Stimulated activated effector memory CD8-positive, alpha-beta T cell treated with anti-CD3 and anti-CD28 coated beads, Interleukin-12 subunit alpha, Interleukin-12 subunit beta, amount 100 ng/mL, for 72 hours (primary cell): Measurements from ENCODE around the gene C7orf33.
"Not testable (repeated sequence)": the region's sequence is repeated elsewhere in the genome, so short reads cannot be mapped to it uniquely, and the experiment has no call there.

ENCODE experiments used
- ATAC-seq: fragments of 150-1000 bp; cut with Tn5 transposase; 2 replicates; pipeline ENCODE4 v1.10.0; 2021
- DNase-seq, 2 donors: peaks; one replicate each; pipeline ENCODE4 v3.0.0; 2021 to 2022; ENCODE audit warnings: low spot score in 2 of 2
- H3K27ac Mint-ChIP-seq: one replicate; pipeline ENCODE4 v1.8.0; 2022; ENCODE audit warnings: mild to moderate bottlenecking, mixed read lengths
- H3K36me3 Mint-ChIP-seq: one replicate; pipeline ENCODE4 v1.8.0; 2022; ENCODE audit warnings: mild to moderate bottlenecking, mixed read lengths
- H3K4me1 Mint-ChIP-seq: one replicate; pipeline ENCODE4 v1.8.0; 2022; ENCODE audit warnings: mixed read lengths
- H3K4me3 Mint-ChIP-seq: one replicate; pipeline ENCODE4 v1.8.0; 2022; ENCODE audit warnings: mild to moderate bottlenecking, mixed read lengths
- H3K9me3 Mint-ChIP-seq: one replicate; pipeline ENCODE4 v1.8.0; 2022; ENCODE audit warnings: mixed read lengths

C7orf33 gene

DNA sequence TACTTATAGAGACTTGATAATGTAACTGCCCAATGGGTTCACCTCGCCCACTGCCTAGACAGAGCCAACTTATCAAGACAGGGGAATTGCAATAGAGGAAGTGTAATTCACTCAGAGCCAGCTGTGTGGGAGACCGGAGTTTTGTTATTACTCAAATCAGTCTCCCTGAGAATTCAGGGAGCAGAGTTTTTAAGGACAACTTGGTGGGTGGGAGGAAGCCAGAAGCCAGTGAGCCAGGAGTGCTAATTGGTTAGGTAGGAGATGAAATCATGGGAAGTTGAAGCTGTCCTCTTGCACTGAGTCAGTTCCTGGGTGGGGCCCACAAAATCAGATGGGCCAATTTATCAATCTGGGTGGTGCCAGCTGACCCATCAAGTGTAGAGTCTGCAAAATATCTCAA lies 20.1 kb upstream of the C7orf33 start:
- H3K9me3 Mint-ChIP-seq = no peaks in the 10 kb centered on the region
- DNase-seq = peak in 1 of 2 donors; percentile 41
- H3K4me3 Mint-ChIP-seq = no peak overlapping the region
- H3K4me1 Mint-ChIP-seq = peaks cover 6% of the 10 kb centered on the region
- no peaks in the 10 kb centered on the region for H3K36me3 Mint-ChIP-seq
- no peak for ATAC-seq
- H3K27ac Mint-ChIP-seq = no peak overlapping the region

DNA sequence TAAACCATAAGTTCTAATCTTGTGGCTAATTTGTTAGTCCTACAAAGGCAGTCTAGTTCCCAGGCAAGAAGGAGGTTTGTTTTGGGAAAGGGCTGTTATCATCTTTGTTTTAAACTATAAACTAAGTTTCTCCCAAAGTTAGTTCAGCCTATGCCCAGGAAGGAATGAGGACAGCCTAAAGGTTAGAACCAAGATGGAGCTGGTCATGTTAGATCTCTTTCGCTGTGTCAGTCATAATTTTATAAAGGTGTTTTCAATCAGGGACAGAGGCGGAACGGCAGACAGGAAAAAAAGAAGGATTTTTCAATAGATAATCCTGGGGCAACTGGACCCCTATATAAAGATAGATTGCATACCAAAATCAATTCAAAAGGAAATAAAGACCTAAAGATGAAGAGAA lies 19.6 kb upstream of the C7orf33 start:
- ATAC-seq, H3K36me3 Mint-ChIP-seq, H3K4me1 Mint-ChIP-seq, H3K9me3 Mint-ChIP-seq, H3K4me3 Mint-ChIP-seq, H3K27ac Mint-ChIP-seq, DNase-seq: not testable (repeated sequence)

DNA sequence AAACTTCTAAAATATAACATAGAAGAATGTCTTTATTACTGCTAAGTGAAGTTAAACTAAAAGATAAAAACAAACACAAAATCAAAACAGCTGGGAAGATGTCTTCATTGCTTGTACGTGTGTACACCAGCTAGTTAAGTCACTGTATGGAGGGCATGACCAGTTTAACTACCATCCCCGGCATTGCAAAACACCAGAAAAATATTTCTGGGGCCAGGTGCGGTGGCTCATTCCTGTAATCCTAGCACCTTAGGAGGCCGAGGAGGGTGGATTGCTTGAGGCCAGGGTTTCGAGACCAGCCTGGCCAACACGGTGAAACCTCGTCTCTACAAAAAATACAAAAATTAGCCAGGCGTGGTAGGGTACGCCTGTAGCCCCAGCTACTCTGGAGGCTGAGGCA lies 19.2 kb upstream of the C7orf33 start:
- H3K36me3 Mint-ChIP-seq = no peaks in the 10 kb centered on the region
- DNase-seq (peak in 1 of 2 donors; percentile 30), ATAC-seq (no peak)
- H3K9me3 Mint-ChIP-seq = no peaks in the 10 kb centered on the region
- H3K4me3 Mint-ChIP-seq = no peak overlapping the region
- no peak overlapping the region for H3K27ac Mint-ChIP-seq
- H3K4me1 Mint-ChIP-seq = peaks cover 6% of the 10 kb centered on the region

DNA sequence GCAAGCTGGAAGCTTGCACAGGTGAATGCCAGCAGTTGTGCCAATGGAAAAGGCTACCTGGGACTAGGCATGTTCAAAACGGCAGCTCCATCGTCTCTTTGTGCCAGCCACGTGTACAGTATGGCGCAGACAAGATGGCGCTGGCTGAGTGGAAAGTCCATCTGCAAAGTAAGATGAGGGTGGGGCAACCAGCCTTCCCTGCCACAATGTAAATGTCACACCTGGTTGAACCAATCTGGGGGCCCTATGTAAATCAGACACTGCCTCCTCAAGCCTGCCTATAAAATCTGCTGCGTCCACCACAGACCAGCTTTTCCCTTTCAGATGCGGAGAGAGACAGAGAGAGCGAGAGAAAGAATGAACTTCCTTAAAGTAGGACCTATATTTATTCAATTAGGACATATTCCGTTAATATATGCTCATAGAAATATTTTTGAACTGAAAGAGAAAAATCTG lies 18.5 kb upstream of the C7orf33 start:
- Mint-ChIP-seq H3K27ac (no peak overlapping the region), H3K36me3 (no peaks in the 10 kb centered on the region), H3K9me3 (no peaks in the 10 kb centered on the region), H3K4me1 (peaks cover 6% of the 10 kb centered on the region), H3K4me3 (no peak overlapping the region)
- no peak for ATAC-seq
- no peak for DNase-seq

DNA sequence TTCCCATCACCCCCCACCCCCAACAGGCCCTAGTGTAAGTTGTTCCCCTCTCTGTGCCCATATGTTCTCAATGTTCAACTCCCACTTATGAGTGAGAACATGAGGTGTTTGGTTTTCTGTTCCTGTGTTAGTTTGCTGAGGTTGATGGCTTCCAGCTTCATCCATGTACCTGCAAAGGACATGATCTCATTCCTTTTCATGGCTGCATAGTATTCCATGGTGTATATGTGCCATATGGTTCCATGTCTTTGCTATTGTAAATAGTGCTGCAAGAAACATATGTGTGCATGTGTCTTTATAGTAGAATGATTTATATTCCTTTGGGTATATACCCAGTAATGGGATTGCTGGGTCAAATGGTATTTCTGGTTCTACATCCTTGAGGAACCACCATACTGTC lies 17.0 kb upstream of the C7orf33 start:
- H3K4me1 Mint-ChIP-seq, H3K36me3 Mint-ChIP-seq, H3K4me3 Mint-ChIP-seq, H3K9me3 Mint-ChIP-seq, ATAC-seq, DNase-seq, H3K27ac Mint-ChIP-seq: not testable (repeated sequence)

DNA sequence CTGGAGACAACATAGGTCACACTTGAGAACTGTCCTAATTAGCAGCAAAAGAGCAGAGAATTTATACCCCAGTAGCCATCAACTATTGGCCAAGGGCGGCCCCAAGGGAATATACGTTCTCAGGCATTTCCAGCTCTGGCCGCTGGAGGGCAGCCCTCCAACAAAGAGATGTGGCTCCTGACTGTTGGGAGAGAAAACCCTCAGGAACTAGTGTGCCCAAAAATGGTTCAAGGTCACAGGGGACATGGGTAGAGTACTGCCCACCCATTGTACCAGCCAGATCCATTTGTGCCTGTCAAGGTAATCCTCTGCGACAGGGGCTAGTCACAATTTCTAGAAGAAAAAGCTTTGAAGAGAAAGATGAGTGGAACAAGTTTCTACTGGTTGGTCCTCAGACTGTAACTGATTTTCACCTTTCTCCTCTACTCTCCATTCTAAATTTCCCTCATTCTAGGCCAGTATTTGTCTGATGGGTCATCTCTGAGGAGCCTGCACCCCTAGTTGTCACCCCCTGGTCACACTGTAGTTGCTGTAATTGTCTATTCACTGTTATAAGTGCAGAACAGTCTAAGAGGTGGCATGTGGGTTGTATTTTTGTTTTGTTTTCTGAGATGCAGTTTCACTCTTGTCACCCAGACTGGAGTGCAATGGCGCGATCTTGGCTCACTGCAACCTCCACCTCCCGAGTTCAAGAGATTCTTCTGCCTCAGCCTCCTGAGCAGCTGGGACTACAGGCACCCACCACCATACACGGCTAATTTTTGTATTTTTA lies 14.7 kb upstream of the C7orf33 start:
- no peaks in the 10 kb centered on the region for H3K4me1 Mint-ChIP-seq
- no peaks in the 10 kb centered on the region for H3K36me3 Mint-ChIP-seq
- H3K9me3 Mint-ChIP-seq = no peaks in the 10 kb centered on the region
- ATAC-seq = peak; percentile 81
- H3K27ac Mint-ChIP-seq = peak overlapping the region; percentile 54
- H3K4me3 Mint-ChIP-seq = no peak overlapping the region
- DNase-seq = peak; percentile 55 to 85

DNA sequence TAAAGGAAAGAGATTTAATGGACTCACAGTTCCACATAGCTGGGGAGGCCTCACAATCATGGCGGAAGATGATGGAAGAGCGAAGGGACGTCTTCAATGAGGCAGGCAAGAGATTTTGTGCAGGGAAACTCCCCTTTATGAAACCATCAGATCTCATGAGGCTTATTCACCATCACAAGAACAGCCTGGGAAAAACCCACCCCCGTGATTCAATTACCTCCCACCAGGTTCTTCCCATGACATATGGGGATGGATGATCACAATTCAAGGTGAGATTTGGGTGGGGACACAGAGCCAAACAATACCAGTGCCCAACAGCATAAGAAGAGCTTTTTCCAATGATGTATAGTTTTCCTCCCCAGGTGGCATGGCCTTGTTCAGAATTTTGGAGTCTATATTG lies 11.2 kb upstream of the C7orf33 start:
- H3K9me3 Mint-ChIP-seq = no peaks in the 10 kb centered on the region
- peaks cover 4% of the 10 kb centered on the region for H3K36me3 Mint-ChIP-seq
- H3K4me3 Mint-ChIP-seq = no peak overlapping the region
- peaks cover 10% of the 10 kb centered on the region for H3K4me1 Mint-ChIP-seq
- no peak overlapping the region for H3K27ac Mint-ChIP-seq
- ATAC-seq = no peak
- no peak for DNase-seq

DNA sequence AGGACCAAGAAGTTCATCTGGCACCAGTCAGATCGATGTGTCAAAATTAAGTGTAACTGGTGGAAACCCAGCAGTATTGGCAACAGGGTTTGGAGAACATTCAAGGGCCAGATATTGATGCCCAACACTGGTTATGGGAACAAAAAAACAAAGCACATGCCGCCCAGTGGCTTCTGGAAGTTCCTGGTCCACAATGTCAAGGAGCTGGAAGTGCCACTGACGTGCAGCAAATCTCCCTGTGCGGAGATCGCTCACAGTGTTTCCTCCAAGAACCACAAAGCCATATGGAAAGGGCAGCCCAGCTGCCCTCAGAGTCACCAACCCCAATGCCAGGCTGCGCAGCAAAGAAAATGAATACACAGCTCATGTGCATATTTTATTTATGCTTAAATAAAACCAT lies 10.1 kb upstream of the C7orf33 start:
- Mint-ChIP-seq H3K27ac (no peak overlapping the region), H3K4me3 (no peak overlapping the region), H3K4me1 (peaks cover 21% of the 10 kb centered on the region), H3K36me3 (peaks cover 4% of the 10 kb centered on the region), H3K9me3 (no peaks in the 10 kb centered on the region)
- no peak for ATAC-seq
- DNase-seq = no peak

DNA sequence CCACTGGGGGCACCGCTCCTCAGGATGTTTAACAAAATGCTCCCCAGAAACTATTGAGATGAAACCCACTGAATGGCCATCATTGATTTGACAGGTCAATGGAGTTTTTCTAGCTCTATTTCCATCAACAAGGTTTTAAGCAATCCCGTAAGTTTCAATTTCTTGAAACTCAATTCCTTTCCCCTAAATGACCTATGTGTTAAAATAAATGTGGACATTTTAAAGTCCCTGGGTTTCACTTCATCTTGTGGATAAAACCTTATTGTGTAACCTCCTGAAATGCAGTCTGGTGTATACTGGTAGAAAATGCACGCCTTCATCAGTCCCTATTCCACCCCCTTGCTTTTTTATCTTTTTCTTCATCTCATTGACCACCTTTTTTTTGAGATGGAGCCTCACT lies 8.9 kb upstream of the C7orf33 start:
- Mint-ChIP-seq H3K36me3 (peaks cover 4% of the 10 kb centered on the region), H3K9me3 (no peaks in the 10 kb centered on the region), H3K4me1 (peaks cover 23% of the 10 kb centered on the region), H3K4me3 (no peak overlapping the region), H3K27ac (peak overlapping the region; percentile 67)
- DNase-seq (no peak), ATAC-seq (no peak)

DNA sequence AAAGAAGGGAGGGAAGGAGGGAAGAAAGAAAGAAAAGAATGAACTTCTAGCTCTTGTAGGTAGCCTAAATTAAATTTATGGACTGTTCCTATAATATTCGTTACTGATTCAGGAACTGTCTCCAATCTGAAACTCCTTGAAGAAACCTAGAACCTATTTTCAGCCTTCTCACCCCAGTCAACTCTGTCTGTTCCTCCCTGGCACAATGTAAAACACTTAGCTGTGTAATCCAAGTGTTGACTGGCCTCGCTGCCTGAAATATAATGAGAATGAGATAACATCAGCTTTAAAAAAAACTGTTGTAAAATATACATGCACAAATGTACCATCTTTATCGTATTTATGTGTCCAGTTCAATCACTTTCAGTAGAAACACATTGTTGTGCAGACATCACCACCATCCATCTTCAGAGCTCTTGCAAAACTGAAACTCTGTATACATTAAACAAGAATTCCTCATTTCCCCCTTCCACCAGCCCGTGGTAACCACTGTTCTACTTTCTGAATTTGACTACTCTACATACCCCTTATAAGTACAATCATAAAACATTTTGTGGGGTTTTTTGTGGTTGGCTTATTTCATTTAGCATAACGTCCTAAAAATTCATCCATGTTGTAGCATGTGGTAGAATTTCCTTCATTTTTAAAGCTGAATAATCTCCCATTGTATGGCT lies 6.3 kb upstream of the C7orf33 start:
- no peaks in the 10 kb centered on the region for H3K9me3 Mint-ChIP-seq
- peaks cover 4% of the 10 kb centered on the region for H3K36me3 Mint-ChIP-seq
- no peak for DNase-seq
- H3K27ac Mint-ChIP-seq = no peak overlapping the region
- peaks cover 23% of the 10 kb centered on the region for H3K4me1 Mint-ChIP-seq
- peak; percentile 97 for ATAC-seq
- peak overlapping the region; percentile 33 for H3K4me3 Mint-ChIP-seq

DNA sequence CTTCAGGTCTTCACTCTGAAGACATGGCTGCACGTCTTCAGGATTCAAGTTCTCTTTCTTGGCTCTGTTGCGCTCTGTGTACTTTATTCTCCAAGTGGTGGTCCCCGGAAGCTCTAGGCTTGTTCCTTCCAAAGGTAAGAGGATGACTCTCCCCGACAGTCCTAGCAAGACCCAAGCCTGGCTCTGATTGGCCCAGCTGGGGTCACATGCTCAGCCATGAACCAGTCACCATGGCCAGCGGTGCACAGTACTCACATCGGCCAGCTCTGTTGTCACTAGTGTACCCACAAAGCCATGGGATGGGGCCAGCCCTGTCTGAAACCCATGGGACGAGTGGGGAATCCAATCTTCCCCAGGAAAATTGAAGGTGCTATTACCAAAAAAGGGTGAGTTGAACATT lies 5.2 kb upstream of the C7orf33 start:
- Mint-ChIP-seq H3K4me1 (peaks cover 23% of the 10 kb centered on the region), H3K9me3 (no peaks in the 10 kb centered on the region), H3K4me3 (no peak overlapping the region), H3K36me3 (peaks cover 4% of the 10 kb centered on the region), H3K27ac (no peak overlapping the region)
- DNase-seq = no peak
- ATAC-seq = no peak

DNA sequence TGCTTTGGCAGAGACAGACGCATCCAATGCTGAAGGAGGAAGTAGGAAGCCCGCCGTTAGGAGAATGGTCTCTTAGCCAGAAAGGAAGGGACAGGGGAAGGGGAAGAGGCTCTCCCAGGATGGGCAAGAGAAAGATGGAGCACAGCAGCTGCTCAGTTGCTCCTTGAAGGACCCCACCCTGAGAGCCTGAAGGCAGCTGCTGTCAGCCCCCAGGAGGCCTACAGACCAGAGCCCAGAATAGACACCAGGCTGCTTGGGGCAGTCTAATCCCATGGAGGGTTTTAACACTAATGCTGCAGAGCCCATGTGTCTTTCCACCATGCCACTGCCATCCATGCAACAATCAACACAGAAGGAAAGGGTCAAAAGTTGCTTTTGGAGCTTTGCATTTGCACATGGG lies 3.5 kb upstream of the C7orf33 start:
- no peak overlapping the region for H3K4me3 Mint-ChIP-seq
- DNase-seq (no peak), ATAC-seq (no peak)
- H3K4me1 Mint-ChIP-seq = peaks cover 23% of the 10 kb centered on the region
- peaks cover 4% of the 10 kb centered on the region for H3K36me3 Mint-ChIP-seq
- no peak overlapping the region for H3K27ac Mint-ChIP-seq
- no peaks in the 10 kb centered on the region for H3K9me3 Mint-ChIP-seq

DNA sequence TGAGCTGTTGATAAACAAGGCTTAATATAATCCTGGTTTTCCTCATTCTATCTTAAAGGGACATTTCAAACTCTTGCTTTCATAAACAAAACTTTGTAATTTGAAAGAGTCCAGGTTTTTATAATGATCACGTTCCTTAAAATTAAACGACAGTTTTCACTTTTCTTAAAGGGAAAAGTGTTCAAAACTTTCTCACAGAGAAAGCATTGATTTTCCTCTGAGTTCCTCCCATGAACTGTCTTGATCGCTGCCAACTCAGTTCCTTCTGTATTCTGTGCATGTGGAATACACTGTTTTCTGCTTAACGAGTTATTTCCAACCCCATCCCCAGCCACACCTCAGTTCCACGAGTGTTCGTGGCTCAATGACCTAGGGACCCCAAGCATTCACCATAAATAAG lies 2.4 kb upstream of the C7orf33 start:
- Mint-ChIP-seq H3K27ac (no peak overlapping the region), H3K9me3 (no peaks in the 10 kb centered on the region), H3K4me1 (peaks cover 23% of the 10 kb centered on the region), H3K36me3 (peaks cover 4% of the 10 kb centered on the region), H3K4me3 (no peak overlapping the region)
- DNase-seq (no peak), ATAC-seq (no peak)

DNA sequence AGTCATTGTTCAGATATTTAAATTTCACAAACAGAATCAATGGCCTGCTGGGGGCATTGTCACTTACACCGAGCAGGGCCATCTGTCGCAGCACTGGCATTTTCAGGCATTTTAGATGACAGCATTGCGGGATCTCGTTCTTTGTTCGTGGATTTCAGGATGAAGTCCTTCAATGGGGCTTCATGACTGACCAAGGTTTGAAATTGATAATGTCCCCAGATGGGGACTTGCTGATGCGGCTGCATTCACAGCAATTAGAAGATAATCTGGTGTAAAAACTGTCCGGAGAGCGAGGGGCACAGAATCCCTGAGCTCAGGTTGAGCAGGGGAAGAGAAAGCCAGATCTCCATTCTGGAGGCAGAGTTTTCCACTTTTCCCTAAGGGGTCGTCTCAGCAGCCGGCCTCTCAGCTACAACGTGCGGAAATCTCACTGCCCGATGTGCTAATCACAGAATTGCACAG lies 1.9 kb upstream of the C7orf33 start:
- H3K36me3 Mint-ChIP-seq = no peaks in the 10 kb centered on the region
- DNase-seq = no peak
- no peak overlapping the region for H3K27ac Mint-ChIP-seq
- no peak for ATAC-seq
- H3K4me3 Mint-ChIP-seq = no peak overlapping the region
- peaks cover 19% of the 10 kb centered on the region for H3K4me1 Mint-ChIP-seq
- H3K9me3 Mint-ChIP-seq = no peaks in the 10 kb centered on the region

DNA sequence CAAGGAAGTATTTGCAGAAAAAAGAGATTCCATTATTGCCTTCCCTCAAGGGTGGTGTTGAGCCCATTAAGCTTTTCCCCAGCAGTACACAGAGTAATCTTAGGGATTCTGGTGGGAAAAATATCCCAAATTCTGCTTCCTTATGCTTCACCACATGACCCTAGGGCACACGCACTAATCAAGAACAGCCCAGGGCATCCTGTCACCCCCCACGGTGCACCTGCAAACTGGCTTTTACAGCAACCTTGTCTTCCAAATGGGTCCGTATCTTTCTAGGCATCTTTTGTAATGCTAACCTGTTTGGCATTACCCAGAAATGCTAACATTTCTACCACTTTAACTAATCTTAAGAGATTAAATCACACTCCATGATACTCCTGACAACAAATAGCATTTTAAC lies 926 bp upstream of the C7orf33 start:
- ATAC-seq = no peak
- Mint-ChIP-seq H3K9me3 (no peaks in the 10 kb centered on the region), H3K4me1 (peaks cover 10% of the 10 kb centered on the region), H3K27ac (no peak overlapping the region), H3K4me3 (no peak overlapping the region), H3K36me3 (no peaks in the 10 kb centered on the region)
- no peak for DNase-seq

DNA sequence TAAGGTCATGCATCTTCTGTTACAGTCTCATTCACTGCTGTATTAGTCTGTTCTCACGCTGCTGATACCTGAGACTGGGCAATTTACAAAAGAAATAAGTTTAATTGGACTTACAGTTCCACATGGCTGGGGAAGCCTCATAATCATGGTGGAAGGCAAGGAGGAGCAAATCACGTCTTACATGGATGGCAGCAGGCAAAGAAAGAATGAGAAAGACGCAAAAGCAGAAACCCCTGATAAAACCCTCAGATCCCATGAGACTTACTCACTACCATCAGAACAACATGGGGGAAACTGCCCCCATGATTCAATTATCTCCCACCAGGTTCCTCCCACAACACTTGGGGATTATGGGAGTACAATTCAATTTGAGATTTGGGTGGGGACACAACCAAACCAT lies 5.8 kb downstream of the C7orf33 start:
- H3K4me3 Mint-ChIP-seq, H3K9me3 Mint-ChIP-seq, H3K27ac Mint-ChIP-seq, DNase-seq, ATAC-seq, H3K36me3 Mint-ChIP-seq: not testable (repeated sequence)
- peaks cover 14% of the 10 kb centered on the region for H3K4me1 Mint-ChIP-seq
